ENCODE measurements around the gene CUL1.
"Not testable (repeated sequence)": the region's sequence is repeated elsewhere in the genome, so short reads cannot be mapped to it uniquely, and the experiment has no call there.

The CUL1 gene

GRCh38 chr7:148697256-148698006 lies 1.3 kb upstream of the CUL1 start:
- DNase-seq: peak; percentile 10

DNA sequence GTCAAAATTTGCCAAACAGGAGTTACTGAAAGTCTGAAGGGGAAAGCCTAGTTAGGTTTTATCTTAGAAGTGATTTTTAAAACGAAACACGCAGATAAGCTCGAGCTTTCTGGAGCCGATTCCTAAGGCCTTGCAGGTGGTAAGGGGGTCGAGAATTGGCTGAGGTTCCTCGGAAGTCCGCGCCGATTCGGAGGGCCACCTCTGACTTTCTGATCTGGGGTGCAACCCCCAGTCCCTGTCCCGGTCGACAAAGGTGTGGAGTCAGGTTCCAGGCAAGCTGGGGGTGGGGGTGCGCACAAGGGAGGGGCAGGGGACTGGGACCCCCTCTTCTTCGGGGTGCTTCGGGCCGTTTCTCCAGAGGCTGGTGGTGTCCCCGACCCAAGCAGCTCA lies 701 bp upstream of the CUL1 start:
- no peak for DNase-seq

DNA sequence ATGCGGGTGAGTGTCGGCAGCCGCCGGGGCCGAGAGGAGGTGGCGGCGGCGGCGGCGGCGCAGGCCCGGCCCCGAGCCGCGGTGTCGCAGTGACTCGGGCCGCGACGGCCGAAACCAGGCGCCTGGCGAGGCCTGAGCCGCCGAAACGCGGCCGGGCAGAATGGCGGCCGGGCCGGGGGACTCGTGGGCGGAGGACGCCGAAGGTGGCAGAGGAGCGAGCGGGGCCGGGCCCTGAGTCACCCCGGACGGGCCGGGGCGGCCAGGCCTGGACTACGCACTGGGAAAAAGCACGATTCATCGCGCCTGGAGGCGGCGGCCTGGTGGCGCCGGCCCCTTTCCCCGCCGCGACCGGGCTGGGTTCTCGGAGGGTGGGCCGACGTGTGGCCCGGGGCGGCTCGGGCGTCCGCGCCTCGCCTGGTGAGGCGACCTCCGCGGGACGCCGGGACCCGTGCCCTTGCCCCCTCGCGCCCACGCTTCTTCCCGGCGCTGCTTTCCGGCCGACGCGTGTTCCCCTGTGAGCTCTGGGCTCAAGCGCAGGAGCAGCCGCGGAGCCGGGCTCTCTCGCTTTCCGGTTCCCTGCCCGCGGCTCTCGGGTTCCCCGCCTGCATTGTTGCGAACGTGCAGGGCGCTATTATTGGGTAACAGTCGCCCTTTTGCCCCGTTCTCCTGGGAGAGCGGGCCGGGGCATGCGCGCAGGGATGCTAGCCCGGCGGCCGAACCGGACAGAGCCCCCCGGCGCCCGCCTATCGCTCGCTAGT lies 500 bp downstream of the CUL1 start:
- peak; percentile 39 for DNase-seq

GRCh38 chr7:148699782-148700629 lies 1.3 kb downstream of the CUL1 start:
- no peak for DNase-seq

GRCh38 chr7:148700661-148701064 lies 2.0 kb downstream of the CUL1 start:
- DNase-seq: peak; percentile 31

DNA sequence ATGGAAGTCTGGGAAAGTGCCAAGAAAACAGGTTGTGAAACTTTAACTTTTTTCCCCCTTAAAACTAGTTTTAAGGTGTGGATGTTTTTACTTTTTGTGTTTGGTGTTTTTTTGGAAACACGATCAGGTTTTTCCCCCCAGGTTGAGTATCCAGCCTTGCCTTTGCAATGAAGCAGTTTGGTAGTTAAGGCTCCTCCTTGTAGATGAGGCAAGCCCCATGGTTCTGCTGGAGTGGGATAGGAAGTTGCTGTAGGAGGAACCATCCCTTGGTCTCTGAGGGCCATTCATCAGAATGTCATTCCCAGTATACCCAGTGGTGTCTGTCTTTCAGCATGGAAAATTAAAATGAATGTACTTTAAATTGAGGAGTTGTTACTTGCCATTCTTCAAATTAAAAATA lies 2.7 kb downstream of the CUL1 start:
- DNase-seq: no peak

DNA sequence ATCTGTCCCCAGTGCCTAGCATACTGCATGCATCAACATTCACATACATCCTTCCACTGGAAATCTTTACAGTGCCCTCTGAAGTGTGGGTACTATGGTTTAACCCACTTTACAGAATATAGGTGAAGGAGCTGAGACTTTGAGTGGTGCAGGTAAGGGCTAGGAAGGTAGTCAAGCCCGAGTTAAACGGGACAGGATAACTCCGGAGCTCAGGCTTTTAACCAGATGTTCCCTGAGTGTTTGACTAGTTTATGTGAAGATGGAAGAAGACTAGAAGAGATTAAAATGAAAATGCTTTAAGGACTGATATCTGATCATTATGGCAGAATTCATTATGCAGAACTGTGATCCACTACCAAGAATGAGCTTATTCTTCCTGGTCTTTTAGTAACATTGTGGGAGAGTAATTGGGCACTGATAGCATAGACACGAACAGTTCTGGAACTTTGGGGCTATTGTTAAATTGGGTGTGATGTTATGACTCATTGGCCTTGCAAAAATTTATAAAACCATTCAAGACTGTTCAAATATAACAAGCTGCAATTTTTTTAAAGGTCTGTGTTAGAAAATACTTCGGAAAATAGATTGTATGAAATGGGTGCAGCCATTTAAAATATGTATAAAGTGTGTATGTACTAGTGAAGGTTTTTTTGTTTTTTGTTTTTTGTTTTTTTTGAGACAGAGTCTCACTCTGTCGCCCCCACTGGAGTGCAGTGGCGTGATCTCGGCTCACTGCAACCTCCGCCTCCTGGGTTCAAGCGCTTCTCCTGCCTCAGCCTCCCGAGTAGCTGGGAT lies 4.4 kb downstream of the CUL1 start:
- DNase-seq: no peak

DNA sequence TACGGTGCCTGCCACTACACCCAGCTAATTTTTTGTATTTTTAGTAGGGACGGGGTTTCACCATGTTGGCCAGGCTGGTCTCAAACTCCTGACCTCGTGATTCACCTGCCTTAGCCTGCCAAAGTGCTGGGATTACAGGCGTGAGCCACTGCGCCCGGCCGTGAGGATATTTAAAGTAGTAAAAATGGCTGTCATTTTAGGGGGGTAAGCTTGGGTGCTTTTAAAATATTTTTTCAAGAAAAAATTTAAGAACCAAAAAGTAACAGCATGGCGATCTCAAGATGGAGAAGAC lies 4.9 kb downstream of the CUL1 start:
- DNase-seq: not testable (repeated sequence)

DNA sequence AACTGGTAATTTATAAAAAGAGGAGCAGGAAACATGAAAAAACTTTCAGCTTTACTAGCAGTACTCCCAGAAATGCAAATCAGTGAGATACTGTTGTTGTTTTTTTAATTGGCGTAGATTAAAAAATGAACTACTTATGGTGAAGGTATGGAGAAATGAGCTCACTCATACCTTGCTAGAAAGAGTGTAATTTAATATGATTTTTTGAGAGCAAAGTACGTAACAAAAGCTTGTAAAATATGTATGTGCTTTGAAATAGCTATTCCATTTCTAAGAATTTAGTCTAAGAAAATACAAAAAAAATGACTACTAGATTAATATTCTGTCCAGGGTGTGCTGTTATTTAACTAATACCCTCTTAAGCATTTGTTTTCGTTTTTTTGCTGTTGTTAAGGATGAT lies 5.5 kb downstream of the CUL1 start:
- no peak for DNase-seq

DNA sequence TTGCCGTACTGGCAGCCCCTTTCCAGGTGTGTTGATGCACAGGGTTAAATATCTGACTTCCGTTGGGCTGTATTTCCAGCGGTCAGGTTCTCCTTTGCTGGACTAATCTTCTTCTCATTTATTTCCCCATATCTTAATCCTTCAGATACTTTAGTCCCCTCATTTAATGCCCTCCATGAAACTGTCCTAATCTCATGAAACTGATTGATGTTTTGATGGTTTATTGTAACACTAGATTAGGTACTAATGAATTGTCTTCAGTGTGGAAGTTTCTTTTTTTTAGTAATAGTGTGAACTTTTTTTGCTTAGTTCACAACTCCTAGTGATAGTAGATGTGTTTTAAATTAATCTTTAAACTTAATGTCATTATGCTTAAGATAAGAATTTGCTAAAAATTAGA lies 6.3 kb downstream of the CUL1 start:
- DNase-seq: no peak

DNA sequence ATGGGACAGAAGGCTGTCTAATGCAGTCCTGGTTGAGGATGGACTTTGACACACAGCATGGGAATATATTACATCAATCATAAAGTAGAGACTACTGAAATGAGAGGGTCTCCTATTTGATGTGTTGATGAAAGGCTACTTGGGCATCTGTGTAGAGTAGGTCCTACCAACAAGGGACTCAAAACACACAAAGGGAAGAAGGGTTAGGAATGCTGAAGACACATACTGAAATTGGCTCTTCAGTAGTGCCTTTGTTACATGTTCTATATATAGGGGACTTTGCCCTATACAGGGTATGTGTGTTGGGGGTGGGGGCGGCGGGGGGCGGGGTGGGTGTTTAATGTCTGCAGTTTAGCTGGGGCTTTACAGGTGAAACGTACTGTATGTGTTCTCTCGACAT lies 7.7 kb downstream of the CUL1 start:
- DNase-seq: no peak

DNA sequence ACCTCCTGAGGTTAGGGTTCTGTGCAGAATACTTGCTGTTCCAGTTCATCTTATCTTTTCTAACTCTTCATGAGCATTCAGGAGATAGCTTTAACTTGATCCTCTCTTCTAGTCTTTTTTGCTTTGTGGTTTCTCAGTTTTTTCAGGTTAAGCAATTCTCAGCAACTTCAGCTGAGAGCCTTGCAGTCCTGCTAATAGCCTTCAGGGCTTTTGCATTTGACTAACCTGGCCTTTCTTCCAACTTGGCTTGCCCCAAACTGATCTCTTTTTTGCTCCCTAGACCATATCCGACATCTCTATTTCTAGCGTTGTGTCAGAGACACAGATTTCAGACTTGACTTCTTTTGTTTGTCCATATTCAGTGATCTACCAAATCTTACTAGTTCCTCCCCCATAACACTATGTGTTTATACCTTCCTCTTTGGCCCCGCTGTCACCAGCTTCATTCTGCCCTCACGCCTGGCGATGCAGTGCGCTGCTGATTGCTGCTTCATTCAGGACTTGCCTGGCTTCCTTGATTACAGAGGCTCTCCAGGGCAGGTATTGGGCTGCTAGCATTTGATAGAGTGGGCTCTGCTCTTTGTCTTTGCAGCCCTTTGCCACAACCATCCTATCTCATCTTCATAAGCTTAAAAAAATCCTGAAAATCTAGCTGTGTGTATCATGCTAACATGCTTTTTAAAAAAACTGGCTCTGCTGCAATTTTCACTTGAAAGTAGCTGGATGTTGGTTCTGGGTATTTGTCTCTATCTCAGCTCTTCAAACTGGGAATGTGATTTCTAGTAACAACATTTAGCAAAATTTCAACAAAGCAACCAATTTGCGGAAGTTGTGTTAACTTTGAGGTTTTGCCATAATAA lies 9.6 kb downstream of the CUL1 start:
- DNase-seq: no peak

DNA sequence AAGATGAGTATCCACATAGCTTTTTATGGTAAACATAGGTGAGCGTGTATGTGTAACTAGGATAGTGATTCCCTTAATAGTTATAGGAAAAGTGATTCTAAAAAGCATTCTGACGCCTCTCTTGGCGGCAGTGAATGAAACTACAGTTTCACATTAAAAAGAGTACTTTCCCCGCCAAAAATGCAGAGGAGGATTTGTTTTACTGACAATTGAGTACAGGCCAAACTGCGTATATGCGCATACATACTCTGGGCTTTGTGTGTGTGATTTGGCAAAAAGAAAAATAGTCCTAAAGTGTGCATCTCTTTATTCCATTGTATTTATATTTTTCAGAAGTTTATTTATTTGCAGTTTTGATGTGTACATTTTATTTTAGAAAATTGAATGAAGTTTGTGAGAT lies 10.3 kb downstream of the CUL1 start:
- no peak for DNase-seq

DNA sequence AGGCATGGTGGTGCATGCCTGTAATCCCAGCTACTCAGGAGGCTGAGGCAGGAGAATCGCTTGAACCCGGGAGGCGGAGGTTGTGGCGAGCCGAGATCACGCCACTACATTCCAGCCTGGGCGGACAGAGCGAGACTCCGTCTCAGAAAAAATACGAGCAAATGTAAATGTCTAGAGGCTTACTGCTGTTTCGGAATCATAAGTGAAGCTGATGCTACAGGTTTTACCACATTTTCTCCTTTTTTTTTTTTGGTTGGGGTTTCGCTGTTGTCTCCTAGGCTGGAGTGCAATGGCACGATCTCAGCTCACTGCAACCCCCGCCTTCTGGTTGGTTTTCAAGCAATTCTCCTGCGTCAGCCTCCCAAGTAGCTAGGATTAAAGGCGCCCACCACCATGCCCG lies 11.7 kb downstream of the CUL1 start:
- not testable (repeated sequence) for DNase-seq

DNA sequence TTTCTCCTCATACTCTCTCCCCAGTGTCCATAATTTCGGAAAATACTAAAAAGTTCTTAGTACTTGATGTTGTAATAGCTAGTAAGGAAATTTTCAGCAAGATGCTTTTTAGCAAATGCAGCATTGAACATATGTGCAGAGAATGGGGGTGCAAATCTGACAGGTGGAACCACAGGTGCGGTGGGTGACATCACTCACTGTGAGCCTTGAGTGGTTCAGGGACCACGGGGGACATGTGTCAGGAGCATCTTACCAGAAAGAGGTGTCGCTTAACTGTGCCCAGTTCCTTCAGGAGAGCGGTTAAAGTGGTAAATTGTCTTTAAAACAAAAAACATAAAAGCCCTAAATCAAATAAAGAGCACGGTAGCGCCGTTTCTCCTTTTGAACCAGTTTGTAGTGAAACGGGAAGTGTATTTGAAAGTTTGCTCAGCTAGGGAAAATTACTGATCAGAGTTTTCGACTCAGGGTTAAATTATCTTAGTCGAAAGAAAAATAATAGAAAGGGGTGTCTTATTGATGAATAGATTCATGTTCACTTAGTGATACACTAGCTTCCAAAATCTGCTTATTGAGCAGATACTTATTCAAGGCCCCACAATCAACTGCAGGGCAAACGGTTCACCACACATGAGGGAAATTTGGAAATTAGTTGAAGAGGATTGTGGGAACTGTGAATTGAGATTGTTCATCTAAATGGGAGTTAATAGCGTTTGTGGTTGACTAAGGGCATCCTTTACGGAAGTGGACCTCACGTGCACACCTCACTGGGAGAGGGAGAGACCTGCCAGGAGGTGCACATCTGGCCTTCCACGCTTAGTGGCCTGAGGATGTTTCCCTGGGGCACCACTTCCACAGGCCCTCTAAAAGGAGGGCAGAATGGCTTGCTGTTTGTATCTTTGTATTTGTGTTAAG lies 12.7 kb downstream of the CUL1 start:
- DNase-seq: no peak

GRCh38 chr7:148712678-148713329 lies 14.1 kb downstream of the CUL1 start:
- no peak for DNase-seq

DNA sequence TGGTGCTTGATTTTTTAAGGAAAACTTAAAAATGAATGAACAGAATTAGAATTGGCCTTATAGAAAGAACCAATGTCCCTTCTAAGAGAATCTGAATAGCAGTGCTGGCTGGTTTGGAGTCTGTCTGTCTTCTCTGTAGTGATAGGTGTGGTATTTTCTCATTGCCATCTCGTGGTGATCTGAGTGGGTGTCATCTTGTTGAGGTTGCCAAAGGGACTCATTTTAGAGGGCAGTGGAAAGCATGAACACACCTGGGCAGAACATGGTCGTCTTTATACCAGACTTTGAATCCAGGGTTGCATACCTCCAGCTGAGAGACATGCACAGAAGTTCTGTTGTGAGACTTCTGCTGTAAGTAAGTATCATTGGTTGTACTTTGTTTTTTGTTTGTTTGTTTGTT lies 15.8 kb downstream of the CUL1 start:
- DNase-seq: no peak

DNA sequence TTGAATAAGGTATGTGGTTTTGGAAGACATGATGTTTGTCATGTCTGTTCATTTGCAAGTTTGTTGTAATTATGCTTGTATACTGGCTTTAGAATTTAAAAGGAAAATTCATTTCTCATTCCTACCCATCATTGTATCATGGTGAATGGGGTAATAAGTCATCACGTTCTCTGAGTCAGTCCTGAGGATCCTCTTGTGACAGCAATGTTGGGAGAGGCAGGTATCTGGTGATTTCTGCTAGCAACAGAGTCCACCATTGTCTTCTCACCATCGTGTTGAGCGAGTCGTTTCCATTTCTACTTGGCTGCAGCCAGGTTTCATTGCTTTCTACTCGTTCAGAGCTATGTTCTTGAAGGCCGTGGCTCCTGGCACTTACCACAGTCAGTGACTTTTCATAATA lies 16.3 kb downstream of the CUL1 start:
- no peak for DNase-seq

- DNase-seq: no peak
These were observed 18.6 kb downstream of the CUL1 start for GRCh38 chr7:148717266-148717793.

DNA sequence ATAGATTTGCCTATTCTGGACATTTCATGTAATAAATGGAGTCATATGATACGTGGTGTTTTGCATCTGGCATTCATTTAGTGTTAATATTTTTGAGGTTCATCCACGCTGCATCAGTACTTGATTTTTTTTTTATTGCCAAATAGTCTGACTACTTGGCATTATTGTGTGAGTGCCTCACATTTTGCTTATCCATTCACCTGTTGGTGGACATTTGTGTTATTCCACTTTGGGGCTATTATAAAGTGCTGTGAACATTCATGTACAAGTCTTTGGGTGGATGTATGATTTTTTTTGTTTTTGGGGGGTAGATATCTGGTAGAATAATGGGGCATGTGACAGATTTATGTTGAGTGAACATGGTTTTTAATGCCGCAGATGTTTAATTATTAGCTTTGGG lies 19.7 kb downstream of the CUL1 start:
- DNase-seq: no peak
